CD4-positive, alpha-beta memory T cell (primary cell): Measurements from ENCODE around the gene CYGB. TPM values are rescaled to one million over a fixed set of nuclear protein-coding genes. Genes with fewer than 3 reads are reported as not detected.
A peak's percentile ranks its signal among the peaks of the same experiment; 100 is the strongest.

Experiments
- CTCF ChIA-PET: fragments of 350-600 bp; sonication (Branson Sonifier 250); formaldehyde crosslinking; loops from one replicate; lab custom pipeline; 2021; ENCODE audit warnings: inconsistent platforms; ENCODE audit not compliant: partially characterized antibody; lab: Charles Lee
- POLR2A ChIA-PET: fragments of 350-600 bp; sonication (Branson Sonifier 250); formaldehyde crosslinking; loops from one replicate; lab custom pipeline; 2021; ENCODE audit not compliant: partially characterized antibody; lab: Charles Lee
- DNase-seq, 5 donors: peaks; one replicate each; pipeline versions ENCODE4 v3.0.0 to v3.0.0-alpha.2; 2020 to 2022; ENCODE audit warnings: mixed read lengths in 1 of 5
- H3K27ac ChIP-seq: one replicate; pipeline ENCODE4 v1.7.0; 2013; ENCODE audit warnings: low read depth, low read length
- H3K27me3 ChIP-seq: 2 replicates; pipeline ENCODE4 v1.7.0; 2013; ENCODE audit warnings: mild to moderate bottlenecking, low read length, moderate library complexity; ENCODE audit not compliant: insufficient read depth
- H3K36me3 ChIP-seq: 2 replicates; pipeline ENCODE4 v1.7.0; 2013; ENCODE audit warnings: mild to moderate bottlenecking, low read length, moderate library complexity; ENCODE audit not compliant: insufficient read depth
- H3K4me1 ChIP-seq: 2 replicates; pipeline ENCODE4 v1.7.0; 2013; ENCODE audit warnings: mild to moderate bottlenecking, low read length, moderate library complexity; ENCODE audit not compliant: insufficient read depth
- H3K4me3 ChIP-seq, 2 donors: one replicate each; pipeline ENCODE4 v1.7.0; 2013; ENCODE audit warnings: low read length in 2 of 2, mild to moderate bottlenecking in 1 of 2
- H3K9me3 ChIP-seq, 2 donors: one replicate each; pipeline ENCODE4 v1.7.0; 2013; ENCODE audit warnings: low read length in 2 of 2, control low read depth in 1 of 2; ENCODE audit not compliant: control insufficient read depth in 1 of 2
- H3K27ac Mint-ChIP-seq, 7 donors: one replicate each; pipeline ENCODE4 v1.8.0; 2020 to 2021; ENCODE audit warnings: mixed read lengths in 7 of 7, mild to moderate bottlenecking in 6 of 7, inconsistent platforms in 3 of 7, moderate library complexity in 3 of 7
- H3K27me3 Mint-ChIP-seq, 2 donors: one replicate each; pipeline ENCODE4 v1.8.0; 2020 to 2021; ENCODE audit warnings: mixed read lengths in 2 of 2
- H3K36me3 Mint-ChIP-seq, 2 donors: one replicate each; pipeline ENCODE4 v1.8.0; 2020 to 2021; ENCODE audit warnings: mixed read lengths in 2 of 2, inconsistent platforms in 1 of 2, mild to moderate bottlenecking in 1 of 2
- H3K4me1 Mint-ChIP-seq, 4 donors: one replicate each; pipeline ENCODE4 v1.8.0; 2020 to 2021; ENCODE audit warnings: mixed read lengths in 4 of 4, mild to moderate bottlenecking in 1 of 4
- H3K4me3 Mint-ChIP-seq, 8 donors: one replicate each; pipeline ENCODE4 v1.8.0; 2020 to 2021; ENCODE audit warnings: mixed read lengths in 8 of 8, mild to moderate bottlenecking in 7 of 8, moderate library complexity in 6 of 8, inconsistent platforms in 3 of 8
- H3K9me3 Mint-ChIP-seq, 8 donors: one replicate each; pipeline ENCODE4 v1.8.0; 2020 to 2021; ENCODE audit warnings: mixed read lengths in 8 of 8, mild to moderate bottlenecking in 5 of 8, inconsistent platforms in 3 of 8, moderate library complexity in 1 of 8
- intact Hi-C: fragments of 100-400 bp; cut with micrococcal nuclease; formaldehyde crosslinking; loops from one replicate; pipeline ENCODE4 v1.15.1; 2023
- polyA plus RNA-seq, 2 donors: library from polyadenylated mRNA; unstranded; fragments of 300-500 nt; fragmentation: Illumina TruSeq; gene quantifications; one replicate each; pipeline ENCODE4 v1.2.3, GENCODE V29; 2021
- total RNA-seq, 2 experiments: library from RNA; stranded (reverse); gene quantifications; one replicate each; pipeline ENCODE4 v1.2.3, GENCODE V29; 2021

The CYGB gene
- total and polyA plus RNA-seq, 4 experiments from 2014 or later: not detected

DNA sequence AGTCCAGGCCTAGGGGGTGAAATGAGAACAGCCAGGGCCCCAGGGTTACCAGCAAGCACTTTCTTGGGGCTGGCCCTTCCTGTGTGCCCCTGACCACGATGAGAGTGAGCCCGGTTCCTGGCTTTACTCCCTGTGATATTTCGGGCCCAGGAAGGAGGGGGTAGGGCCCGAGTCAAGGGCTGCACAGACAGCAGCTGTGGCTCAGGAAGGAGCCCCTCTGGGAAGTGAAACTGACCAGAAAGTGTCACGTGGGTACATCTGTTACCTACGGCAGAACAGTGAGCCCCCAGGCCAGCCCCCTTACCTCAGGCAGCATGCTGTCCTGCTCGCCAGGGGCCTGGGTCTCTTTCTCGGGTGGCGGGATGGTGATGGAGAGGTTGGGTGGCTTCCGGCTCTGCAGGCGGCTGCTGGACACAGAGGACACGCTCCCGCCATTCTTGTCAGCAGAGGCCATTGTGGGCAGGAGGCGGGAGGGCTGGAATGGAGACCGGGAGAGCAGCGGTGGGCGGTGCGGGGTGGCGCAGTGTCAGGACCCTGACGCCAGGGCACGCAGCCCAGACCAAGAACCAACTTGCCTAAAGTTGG is 56.3 kb downstream of the CYGB start:
- H3K4me1 ChIP-seq: no peaks in the 10 kb centered on the region
- CTCF ChIA-PET: no interaction called here

DNA sequence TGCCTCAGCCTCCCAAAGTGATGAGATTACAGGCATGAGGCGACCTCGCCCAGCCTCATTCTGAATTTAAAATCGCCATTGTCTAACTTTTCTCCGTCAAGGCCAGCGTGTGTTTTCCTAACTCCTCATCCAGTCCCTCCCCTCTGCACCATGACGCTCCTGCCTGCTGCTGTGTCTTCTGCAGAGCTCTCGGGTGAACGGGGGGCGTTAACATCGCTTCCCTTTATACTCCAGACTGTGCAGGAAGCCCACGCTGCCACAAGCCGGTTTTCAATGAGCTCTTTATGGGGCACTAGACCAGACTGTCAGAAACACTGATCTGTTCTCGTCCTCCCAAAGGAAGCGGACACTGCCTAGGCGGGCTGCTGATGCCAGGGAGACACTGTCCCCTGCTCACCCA is 56.9 kb downstream of the CYGB start:
- Histone ChIP-seq H3K36me3 (no peaks in the 10 kb centered on the region), H3K9me3 (no peaks in the 10 kb centered on the region), H3K4me1 (no peaks in the 10 kb centered on the region), H3K27me3 (no peaks in the 10 kb centered on the region), H3K4me3 (no peak overlapping the region), H3K27ac (no peak overlapping the region)
- peaks cover 0 to 4% (median under 1%) of the 10 kb centered on the region in 4 donors for H3K4me1 Mint-ChIP-seq
- H3K9me3 Mint-ChIP-seq: no peaks in the 10 kb centered on the region
- intact Hi-C loops: no loop called here
- CTCF ChIA-PET: no interaction called here
- DNase-seq: no peak
- no peak overlapping the region for H3K27ac Mint-ChIP-seq
- H3K36me3 Mint-ChIP-seq: peaks cover 3 to 19% of the 10 kb centered on the region in 2 donors
- no peak overlapping the region for H3K4me3 Mint-ChIP-seq
- H3K27me3 Mint-ChIP-seq: no peaks in the 10 kb centered on the region
- POLR2A ChIA-PET: interaction anchor here (1.0 kb wide), 1 partner anchor 10 kb away, joined by 5 read pairs; no protein-coding TSS in a partner anchor

More for the DNA sequence above, 56.3 kb downstream of the CYGB start:
- peaks cover 0 to 4% (median 1%) of the 10 kb centered on the region in 4 donors for H3K4me1 Mint-ChIP-seq
- no peak overlapping the region for H3K27ac Mint-ChIP-seq
- no peaks in the 10 kb centered on the region for H3K9me3 Mint-ChIP-seq
- no peak overlapping the region for H3K4me3 Mint-ChIP-seq
- no peaks in the 10 kb centered on the region for H3K9me3 ChIP-seq
- POLR2A ChIA-PET: interaction anchor here (1.0 kb wide), 1 partner anchor 9 kb away, joined by 5 read pairs; no protein-coding TSS in a partner anchor
- intact Hi-C loops: no loop called here
- H3K4me3 ChIP-seq: no peak overlapping the region
- DNase-seq: peak in 1 of 5 donors; percentile 22
- H3K36me3 ChIP-seq: no peaks in the 10 kb centered on the region
- no peaks in the 10 kb centered on the region for H3K27me3 Mint-ChIP-seq
- H3K27ac ChIP-seq: no peak overlapping the region
- H3K27me3 ChIP-seq: no peaks in the 10 kb centered on the region
- peaks cover 3 to 19% of the 10 kb centered on the region in 2 donors for H3K36me3 Mint-ChIP-seq

DNA sequence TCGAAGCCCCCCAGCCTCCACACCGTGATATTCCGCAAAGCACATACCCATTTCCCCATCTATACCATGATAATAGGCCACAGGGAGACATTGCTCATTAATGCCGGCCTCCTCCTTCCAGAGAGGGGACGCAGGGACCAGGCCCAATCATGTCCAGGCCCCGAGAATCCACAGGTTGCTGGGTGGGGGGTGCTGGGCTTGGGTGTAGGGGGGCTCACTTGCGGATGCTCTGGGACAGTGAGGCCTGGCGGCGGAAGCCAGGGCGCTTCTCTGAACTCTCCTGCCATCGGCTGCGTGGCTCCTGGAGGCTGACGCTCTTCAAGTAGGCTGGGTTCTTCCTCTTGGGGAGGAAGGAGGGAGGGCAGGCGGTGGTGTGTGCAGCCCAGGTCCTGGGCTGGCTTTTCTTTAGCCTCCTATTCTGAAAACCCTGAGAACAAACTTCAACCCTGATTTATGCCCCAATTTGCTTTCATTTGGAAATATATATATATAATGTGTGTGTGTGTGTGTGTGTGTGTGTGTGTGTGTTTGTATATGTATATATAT is 57.9 kb downstream of the CYGB start:
- H3K36me3 ChIP-seq: no peaks in the 10 kb centered on the region
- ChIA-PET POLR2A (no interaction called here), CTCF (no interaction called here)
- H3K27ac Mint-ChIP-seq: peak overlapping the region in 1 of 7 donors; percentile 42
- peaks cover 3 to 22% of the 10 kb centered on the region in 2 donors for H3K36me3 Mint-ChIP-seq
- H3K4me1 Mint-ChIP-seq: peaks cover 0 to 4% (median under 1%) of the 10 kb centered on the region in 4 donors
- H3K9me3 ChIP-seq: no peaks in the 10 kb centered on the region
- H3K27ac ChIP-seq: no peak overlapping the region
- no peak overlapping the region for H3K4me3 ChIP-seq
- intact Hi-C loops: no loop called here
- DNase-seq: no peak
- H3K27me3 Mint-ChIP-seq: no peaks in the 10 kb centered on the region
- no peaks in the 10 kb centered on the region for H3K27me3 ChIP-seq
- H3K9me3 Mint-ChIP-seq: no peaks in the 10 kb centered on the region
- no peaks in the 10 kb centered on the region for H3K4me1 ChIP-seq
- H3K4me3 Mint-ChIP-seq: no peak overlapping the region

DNA sequence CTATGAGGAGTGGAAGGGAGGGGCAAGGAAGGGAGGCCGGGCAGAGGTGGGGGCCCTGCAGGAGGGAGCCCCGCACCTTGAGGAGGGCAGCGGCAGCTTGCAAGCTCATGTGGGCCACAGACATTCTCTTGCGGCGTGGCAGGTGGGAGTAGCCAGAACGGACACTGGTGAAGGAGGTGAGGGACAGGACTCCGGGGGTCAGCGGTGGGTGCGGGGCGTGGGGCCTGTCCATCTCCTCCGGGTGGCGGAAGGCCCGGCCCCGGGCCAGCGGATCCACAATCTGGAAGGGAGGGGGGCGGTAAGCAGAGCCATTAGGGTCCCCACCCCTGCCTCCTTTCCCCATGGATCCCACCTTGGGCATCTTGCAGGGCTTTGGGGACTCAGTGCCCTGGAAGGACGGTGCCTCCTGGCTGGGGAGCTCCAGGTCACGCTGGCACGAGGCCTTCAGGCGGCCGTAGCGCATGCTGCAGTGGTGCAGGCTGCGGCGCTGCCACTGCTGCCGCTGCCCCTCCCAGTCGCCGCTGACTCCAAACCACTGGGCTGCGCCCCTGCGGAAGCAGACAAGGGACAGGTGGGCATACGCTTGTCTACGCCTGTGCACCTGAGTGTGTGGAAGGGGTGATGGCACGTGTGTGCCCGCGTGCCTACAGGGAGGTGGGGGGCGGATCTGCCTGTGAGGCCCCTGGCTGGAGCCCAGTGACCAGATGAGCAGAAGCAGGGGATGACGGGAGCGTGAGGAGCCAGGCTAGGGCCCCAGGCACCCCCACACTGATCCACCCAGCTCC is 58.6 kb downstream of the CYGB start:
- no peaks in the 10 kb centered on the region for H3K4me1 ChIP-seq
- no peaks in the 10 kb centered on the region for H3K36me3 ChIP-seq
- Mint-ChIP-seq H3K36me3 (peaks cover 3 to 18% of the 10 kb centered on the region in 2 donors), H3K27me3 (no peaks in the 10 kb centered on the region), H3K27ac (peak overlapping the region in 1 of 7 donors; percentile 41), H3K4me3 (no peak overlapping the region), H3K9me3 (no peaks in the 10 kb centered on the region), H3K4me1 (peaks cover 0 to 4% (median under 1%) of the 10 kb centered on the region in 4 donors)
- POLR2A ChIA-PET: no interaction called here
- no peak for DNase-seq
- H3K4me3 ChIP-seq: no peak overlapping the region
- H3K27me3 ChIP-seq: no peaks in the 10 kb centered on the region
- H3K9me3 ChIP-seq: no peaks in the 10 kb centered on the region
- H3K27ac ChIP-seq: no peak overlapping the region
- CTCF ChIA-PET: no interaction called here
- intact Hi-C loops: no loop called here

DNA sequence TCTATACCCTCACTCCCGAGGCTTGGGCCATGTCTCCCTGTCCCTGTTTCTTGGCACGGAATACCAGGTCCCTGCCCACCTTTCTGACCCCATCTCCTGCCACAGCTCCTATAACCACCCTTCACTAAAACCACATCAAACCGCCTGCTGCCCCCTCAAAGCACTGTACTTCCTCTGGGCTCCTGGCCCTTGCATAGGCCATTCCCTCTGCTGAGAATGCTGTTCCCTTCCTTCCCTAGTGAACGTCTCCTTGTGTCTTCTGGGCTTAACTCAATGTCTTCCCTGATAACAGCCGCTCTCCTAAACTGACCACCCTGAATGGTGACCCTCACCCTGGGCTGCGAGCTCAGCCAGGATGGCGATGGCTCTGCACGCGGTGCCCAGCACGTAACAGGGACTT is 59.4 kb downstream of the CYGB start:
- no peaks in the 10 kb centered on the region for H3K4me1 ChIP-seq
- no peaks in the 10 kb centered on the region for H3K9me3 ChIP-seq
- POLR2A ChIA-PET: interaction anchor here (0.8 to 1.6 kb wide), 3 partner anchors 16 to 37 kb away, joined by 3 to 9 read pairs (median 4); partner anchors contain the start of gene RHBDF2
- DNase-seq: no peak
- Mint-ChIP-seq H3K27ac (peak overlapping the region in 3 of 7 donors; percentile 12 to 80 (median 61)), H3K9me3 (no peaks in the 10 kb centered on the region), H3K36me3 (peaks cover 6 to 22% of the 10 kb centered on the region in 2 donors), H3K4me1 (peaks cover 0 to 4% (median under 1%) of the 10 kb centered on the region in 4 donors), H3K27me3 (no peaks in the 10 kb centered on the region), H3K4me3 (no peak overlapping the region)
- no peaks in the 10 kb centered on the region for H3K36me3 ChIP-seq
- H3K4me3 ChIP-seq: no peak overlapping the region
- intact Hi-C loops: no loop called here
- CTCF ChIA-PET: interaction anchor here (3.3 kb wide), 1 partner anchor 11 kb away, joined by 17 read pairs; the partner anchor contains the start of gene AANAT
- no peaks in the 10 kb centered on the region for H3K27me3 ChIP-seq
- no peak overlapping the region for H3K27ac ChIP-seq

DNA sequence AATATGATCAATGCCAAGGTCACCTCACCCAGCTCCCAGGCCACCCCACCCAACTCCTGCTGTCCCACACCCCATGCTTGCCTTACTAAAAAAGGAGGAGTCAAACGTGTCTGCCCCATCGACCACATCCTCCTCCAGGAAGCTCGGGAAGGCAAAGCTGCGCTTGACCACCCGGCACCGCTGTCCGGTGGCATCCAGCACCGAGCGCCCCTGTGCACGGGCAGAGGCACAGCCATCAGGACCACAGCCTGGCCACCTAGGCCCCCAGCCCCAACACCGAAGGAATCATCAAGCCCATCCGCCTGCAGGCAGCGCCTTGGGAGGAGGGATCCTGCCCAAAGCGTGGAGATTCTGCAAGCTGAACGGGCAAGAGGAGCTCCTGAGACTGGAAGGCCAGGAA is 59.9 kb downstream of the CYGB start:
- no peaks in the 10 kb centered on the region for H3K4me1 ChIP-seq
- Mint-ChIP-seq H3K4me3 (no peak overlapping the region), H3K9me3 (no peaks in the 10 kb centered on the region), H3K27ac (peak overlapping the region in 2 of 7 donors; percentile 12 to 57), H3K4me1 (peaks cover 0 to 4% (median under 1%) of the 10 kb centered on the region in 4 donors), H3K27me3 (no peaks in the 10 kb centered on the region), H3K36me3 (peaks cover 9 to 26% of the 10 kb centered on the region in 2 donors)
- H3K36me3 ChIP-seq: no peaks in the 10 kb centered on the region
- no peak overlapping the region for H3K27ac ChIP-seq
- ChIA-PET CTCF (interaction anchor here (3.3 kb wide), 1 partner anchor 11 kb away, joined by 17 read pairs; the partner anchor contains the start of gene AANAT), POLR2A (interaction anchor here (0.8 to 1.6 kb wide), 3 partner anchors 16 to 38 kb away, joined by 3 to 9 read pairs (median 4); partner anchors contain the start of gene RHBDF2)
- no peak for DNase-seq
- intact Hi-C loops: no loop called here
- H3K27me3 ChIP-seq: no peaks in the 10 kb centered on the region
- H3K9me3 ChIP-seq: no peaks in the 10 kb centered on the region
- no peak overlapping the region for H3K4me3 ChIP-seq
